DMS79 (cell line): Measurements from ENCODE around the gene WDR7.

Experiments used
- DNase-seq: peaks from one replicate; lab custom pipeline; 2025; lab: John Stamatoyannopoulos, UW

Gene WDR7

DNA sequence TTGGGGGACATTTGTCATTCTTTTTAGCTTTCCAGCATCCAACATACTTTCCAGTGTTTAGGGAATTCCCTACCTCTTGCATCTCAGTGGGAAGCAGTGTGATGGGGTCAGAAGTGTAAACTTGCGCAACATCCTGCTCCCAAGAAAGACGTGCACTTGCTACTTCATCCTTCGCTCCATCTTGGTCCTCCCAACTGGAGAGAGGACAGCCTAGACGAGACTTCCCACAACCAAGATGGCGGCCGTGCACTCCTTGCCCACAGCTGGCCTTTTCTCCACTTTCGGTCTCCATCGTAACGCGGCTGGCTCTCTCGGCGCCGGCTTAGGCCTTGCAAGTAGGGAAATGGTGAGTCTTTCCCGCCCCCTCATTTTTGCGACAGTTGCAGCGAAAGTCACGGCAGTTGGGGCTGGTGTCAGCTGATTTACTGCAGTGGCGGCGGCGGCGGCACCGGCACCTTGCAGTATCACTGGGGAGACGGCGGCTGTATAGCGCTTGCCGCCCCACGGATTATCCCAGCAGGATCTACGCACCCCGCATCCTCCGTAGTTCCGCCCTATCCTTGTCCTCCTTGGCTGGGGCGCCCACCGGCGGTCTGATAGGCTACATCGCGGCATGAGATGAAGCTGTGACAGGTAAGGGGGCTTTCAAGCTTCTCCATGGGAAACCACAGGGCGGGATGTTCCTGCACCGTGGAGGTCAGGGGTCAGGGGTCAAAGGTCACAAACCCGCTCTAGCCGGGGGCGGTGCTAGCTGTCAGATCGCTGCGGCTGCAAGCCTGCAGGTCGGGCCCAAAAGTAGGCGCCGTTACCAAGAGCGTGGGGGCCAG is at the start of gene WDR7:
Gene WDR7 (plus strand): TSS at position 416 of the 827 bp plus-strand sequence. CDS start 21,157 bp downstream, outside the sequence.
- peak; percentile 98 for DNase-seq

DNA sequence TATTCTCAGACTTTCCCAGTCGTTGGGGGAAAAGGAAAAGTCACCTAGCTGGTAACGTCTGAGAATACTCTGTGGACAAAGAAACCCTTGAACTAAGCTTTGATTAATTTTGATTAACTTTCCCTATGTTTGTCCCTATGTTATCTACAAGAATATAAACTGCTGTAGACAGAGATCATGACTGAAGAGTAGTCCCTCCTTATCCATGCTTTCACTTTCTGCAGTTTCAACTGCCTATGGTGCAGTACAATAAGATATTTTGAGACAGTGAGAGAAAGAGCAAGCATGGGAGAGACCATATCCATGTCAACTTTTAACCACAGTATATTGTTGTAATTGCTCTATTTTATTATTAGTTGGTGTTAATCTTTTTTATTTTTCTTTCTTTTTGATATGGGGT is 44.5 kb upstream of the WDR7 start:
- DNase-seq: no peak

DNA sequence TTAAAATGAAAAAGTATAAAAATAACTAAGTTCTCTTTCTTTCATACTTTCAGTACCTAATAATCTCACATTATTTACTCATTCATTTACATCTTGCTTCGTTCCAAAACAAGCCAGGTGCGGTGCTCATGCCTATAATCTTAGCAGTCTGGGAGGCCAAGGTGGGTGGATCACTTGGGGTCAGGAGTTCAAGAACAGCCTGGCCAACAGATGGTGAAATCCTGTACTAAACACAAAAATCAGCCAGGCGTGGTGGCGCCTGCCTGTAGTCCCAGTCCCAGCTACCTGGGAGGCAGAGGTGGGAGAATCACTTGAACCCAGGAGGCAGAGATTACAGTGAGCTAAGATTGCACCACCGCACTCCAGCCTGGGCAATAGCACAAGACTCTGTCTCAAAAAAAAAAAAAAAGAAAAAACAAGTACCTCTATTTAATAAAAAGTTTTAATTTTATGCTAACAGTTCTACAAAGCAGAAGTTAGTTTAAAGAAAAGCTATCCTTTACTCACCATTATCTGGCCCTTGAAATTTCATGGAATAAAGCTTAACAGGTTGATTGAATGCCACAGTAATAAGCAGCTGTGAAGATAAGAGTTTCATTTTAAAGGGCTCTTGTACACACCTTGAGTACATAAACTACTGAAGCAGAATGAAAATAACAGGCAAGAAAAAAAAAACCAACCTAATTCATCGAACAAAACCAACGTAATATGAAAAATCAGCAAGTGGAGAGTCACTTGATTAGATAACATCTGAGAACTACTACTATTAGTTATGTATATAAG is 35.2 kb upstream of the WDR7 start:
- peak; percentile 94 for DNase-seq

DNA sequence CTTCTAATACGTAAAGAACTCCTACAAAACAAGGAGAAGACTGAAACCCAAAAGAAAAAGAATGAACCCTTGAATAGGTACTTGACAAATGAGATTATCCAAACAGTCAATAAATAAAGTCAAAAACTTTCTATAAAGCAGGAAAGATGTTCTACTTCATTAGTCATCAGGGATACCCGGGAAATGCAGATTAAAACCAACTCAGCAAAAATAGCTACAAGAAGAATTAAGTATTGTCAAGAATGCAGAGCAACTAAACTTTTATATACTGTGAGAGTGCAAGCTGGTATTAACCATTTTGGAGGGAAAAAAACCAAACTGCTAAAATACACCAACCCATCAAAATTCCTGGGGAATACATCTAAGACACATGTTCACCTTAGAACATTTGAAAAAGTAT is 23.2 kb upstream of the WDR7 start:
- no peak for DNase-seq

DNA sequence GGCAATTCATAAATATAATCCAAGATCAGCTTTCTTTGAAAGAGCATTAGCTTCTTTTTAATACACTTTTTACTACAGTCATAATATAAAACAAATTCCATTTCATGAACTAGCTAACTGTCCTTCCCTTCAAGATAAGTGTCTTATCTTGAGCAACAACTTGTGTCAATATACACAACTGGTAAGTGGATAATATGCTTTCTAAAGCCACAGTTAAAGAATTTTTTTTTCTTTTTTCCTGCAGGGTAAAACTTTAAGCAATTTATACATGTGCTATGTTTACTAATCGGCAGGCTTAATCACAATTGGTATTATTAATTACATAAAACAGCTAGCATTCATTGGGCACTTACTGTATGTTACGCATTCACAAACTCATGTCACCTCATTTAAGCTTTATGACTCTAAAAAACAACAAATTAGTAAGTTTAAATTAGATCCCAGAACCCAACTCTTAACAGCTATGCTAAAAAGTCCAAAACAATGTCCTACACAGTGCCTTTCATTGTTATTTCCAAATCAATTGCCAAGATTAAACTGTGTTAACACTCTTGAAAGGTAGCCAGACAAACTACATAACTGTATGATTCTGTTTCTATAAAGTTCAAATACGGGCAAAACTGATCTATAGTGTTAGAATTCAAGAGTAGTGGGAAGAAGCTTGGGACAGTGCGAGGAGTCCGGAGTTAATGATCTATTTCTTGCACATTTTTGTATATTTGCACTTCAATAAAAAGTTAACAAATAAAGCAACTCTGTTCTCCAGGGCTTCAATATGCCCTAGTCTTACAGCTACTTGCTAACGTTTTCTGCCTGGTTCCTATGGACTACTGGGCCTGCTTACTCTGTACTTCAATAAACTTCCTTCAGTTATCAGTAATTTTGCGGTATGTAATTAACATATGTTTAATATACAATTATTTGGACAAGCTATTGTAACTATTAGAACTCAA is 18.8 kb upstream of the WDR7 start:
- DNase-seq: no peak

DNA sequence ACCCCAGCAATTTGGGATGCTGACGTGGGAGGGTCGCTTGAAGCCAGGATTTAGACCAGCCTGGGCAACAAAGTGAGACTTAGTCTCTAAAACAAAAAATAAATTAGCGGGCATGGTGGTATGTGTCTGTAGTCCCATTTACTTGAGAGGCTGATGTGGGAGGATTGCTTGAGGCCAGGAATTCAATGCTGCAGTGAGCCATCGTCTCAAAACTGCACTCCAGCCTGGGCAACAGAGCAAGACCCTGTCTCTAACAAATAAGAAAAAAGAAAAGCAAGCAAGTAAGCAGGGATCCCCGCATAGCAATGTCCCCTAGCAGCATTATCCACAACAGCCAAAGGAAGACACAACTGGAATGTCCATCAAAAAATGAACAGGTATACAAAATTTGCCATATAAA is 16.2 kb upstream of the WDR7 start:
- no peak for DNase-seq

DNA sequence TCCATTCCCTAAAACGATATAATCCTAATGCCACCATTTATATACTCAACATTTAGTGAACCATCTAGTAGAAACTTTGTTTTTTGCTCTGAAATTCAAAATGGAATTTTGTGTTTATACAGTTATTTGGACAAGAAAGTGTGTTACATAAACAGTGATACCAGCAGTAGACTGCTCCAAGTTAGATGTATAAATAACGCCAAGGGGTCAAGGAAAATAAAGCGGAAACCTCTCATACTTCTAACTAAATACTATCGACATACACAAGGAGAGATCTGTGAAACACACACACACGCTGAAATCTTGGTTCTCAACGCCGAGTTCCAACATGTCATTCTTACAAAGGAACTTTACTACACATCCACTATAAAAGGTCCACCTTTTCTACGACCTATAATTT is 14.0 kb upstream of the WDR7 start:
- DNase-seq: no peak

DNA sequence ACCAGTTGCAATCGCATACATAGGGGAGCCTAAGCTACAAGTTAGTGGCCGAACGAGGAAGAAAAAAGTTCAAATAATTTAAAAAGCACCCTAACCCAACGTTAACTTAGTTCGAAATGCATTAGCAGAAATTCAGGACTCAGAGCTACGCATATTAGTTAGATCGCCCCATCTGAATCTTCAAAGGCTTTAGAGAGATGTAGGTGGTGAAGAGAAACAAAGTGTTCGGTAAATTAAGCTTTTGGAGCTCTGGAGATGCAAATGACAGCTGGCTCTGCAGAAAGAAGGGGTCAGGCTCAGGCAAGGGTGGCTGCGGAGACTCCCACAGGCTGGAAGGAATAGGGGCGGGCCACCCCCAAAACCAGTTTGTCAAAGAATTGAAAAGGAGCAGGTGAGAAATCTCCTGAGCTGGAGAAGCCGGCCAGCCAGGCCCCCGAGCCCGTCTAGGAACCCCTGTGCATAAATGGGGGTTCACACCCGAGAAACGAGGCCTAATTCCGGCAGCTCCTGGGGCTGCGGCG is 13.4 kb upstream of the WDR7 start:
- no peak for DNase-seq

DNA sequence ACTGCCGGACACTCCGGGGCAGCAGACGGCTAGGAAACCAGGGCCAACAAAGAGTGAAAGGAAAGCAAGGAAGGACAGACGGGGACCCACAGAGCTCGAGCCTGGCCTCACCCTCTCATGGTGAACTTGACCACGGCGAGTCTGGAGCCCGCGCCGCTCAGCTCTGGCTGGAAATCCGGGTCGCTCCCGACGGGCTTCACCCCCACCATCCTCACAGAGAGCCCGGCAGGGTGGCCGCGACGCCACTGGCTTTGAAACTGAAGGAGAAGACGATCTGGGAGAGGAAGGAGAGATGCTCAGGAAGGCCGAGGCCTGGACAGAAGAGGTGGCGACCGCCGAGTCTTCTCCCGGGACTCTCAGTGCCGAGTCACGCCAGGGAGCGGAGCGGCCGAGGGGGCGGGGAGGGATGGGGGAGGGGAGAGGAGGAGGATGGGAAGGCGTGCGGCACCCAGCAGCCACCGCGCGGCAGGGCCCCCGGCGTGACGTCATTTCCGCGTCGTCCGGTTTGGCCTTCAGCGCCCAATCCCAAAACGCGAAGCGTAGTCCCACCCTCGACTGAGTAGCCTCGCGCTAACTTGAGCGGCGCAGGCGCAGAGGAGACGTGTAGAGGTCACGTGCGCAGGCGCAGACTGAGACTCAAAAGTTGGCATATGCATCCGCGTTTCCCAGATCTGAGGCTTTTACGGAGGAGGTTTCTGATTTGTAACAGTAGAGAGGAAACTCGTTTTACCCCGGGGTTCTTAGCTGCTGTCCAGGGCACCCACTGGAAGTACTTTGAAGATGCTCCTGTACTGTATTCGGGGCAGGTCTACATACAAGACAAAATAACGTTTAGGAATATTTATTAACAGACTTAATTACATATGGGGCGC is 12.7 kb upstream of the WDR7 start, which contains the start of gene TXNL1:
Gene TXNL1 (minus strand): TSS at position 361 of the 872 bp plus-strand sequence. CDS start 152 bp downstream, at position 209.
- DNase-seq: peak; percentile 96

DNA sequence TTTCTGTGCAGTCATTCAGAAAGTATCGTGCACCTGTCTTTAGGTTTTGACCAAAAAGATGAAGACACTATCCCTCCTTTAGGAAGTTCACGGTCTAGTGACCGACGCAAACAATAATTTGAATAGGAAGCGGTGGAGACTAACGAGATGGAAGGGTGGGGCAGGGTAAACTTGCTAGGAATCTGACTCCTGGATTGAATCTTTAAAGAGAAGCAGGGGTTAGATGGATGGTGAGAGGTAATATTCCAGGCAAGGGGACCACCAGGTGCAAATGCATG is 12.1 kb upstream of the WDR7 start:
- peak; percentile 31 for DNase-seq

DNA sequence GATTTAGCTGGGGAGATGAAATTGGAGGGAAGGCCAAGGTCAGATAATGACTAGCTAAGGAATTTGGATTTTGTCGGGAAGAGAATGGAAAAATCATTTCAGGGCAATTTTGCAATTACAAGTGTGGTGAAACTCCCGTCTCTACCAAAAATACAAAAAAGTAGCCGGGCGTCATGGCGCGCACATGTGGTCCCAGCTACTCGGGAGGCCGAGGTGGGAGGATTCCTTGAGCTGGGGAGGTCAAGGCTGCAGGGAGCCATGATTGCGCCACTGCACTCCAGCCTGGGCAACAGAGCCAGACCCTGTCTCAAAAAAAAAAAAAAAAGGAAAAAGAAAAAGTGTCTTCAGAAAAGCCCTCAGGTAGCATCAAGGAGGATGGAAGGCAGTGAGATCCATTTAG is 11.6 kb upstream of the WDR7 start:
- DNase-seq: no peak

DNA sequence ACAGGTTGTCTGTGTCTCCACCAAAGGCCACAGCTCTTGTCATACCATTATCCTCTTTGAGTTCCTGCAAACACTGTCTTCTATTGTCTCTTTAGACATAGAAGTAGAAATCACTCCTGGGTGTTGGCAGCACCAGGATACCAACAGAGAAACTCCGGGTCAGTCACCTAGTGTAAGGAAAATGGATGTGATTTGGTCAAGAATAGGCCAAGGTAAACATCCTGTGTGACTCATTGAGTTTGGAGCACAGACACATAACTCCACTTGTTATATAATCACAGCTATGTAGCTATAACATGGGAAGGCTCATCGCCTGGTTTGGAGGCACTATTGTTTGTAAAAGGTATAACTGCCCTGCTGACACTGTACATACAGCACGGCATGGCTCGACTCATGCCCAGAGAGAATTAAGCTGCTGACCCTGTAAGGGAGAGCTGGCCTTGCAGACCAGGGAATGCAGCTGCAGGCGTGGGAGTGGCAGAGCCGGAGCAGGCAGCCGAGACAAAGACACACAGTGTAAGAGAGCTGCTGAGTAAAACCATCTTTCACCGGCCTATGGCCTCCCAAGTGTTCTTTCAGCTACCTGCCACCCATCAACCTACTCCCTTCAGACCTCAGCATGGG is 9.3 kb upstream of the WDR7 start:
- DNase-seq: no peak

DNA sequence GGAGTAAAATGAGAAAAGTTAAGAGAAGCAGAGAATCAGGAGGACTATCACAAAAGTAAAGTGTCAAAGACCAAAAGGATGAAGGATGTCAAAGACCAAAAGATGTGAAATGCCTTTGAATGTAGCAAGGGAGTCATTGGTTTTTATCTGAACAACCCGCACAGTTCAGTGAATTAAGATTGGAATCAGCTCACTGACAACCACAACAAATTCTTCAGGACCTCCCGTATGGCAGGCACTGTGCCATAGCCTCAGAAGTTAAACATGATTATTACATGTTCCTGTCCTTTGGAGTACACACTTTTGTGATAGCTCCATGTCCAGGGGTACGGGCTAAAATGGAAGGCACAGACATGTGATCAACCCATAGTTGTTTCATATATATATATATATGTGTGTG is 7.8 kb upstream of the WDR7 start:
- DNase-seq: no peak

DNA sequence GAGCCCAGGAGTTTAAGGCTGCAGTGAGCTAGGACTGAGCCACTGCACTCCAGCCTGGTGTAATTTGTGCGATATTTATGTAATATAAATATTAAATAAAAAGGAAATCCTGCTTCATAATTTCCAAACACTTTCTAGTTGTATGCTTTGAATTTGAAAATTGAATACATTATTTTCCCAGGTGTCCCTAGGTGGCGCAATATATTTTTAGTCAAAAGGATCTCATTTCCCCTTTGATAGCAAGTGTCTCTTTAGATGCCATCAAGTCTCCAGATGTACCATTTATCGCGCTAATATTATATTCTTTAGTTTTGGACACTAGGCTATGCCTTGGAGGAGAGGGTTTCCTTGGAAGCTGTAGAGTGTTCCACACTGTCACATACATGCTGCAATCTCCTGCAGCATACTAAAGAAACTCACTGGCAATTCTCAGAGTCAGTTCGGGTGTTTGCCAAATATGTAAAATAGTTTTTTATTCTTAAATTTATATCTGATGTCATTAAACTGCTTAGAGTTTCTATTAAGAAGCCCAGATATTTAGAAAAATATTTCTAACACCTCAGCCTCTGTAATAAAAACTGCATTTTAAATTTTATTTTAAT is 5.6 kb upstream of the WDR7 start:
- DNase-seq: no peak

DNA sequence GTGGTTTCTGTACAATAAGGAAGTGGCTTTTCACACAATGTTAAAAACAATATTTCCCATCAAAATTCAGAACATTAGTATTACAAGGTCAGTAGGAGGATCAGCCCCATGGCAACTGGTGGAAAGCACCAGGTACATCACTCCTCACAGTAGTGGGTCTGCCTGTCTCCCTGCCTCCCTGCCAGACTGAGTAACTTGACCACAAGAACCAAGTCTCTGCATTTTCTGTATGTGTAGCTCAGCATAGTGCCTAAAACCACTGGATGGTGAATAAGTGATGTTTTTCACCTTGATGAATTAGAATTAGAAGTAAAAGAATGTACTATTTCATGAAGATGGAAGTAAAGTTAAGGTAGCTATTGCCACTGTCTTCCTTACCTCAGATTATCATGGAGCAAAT is 4.1 kb upstream of the WDR7 start:
- no peak for DNase-seq

DNA sequence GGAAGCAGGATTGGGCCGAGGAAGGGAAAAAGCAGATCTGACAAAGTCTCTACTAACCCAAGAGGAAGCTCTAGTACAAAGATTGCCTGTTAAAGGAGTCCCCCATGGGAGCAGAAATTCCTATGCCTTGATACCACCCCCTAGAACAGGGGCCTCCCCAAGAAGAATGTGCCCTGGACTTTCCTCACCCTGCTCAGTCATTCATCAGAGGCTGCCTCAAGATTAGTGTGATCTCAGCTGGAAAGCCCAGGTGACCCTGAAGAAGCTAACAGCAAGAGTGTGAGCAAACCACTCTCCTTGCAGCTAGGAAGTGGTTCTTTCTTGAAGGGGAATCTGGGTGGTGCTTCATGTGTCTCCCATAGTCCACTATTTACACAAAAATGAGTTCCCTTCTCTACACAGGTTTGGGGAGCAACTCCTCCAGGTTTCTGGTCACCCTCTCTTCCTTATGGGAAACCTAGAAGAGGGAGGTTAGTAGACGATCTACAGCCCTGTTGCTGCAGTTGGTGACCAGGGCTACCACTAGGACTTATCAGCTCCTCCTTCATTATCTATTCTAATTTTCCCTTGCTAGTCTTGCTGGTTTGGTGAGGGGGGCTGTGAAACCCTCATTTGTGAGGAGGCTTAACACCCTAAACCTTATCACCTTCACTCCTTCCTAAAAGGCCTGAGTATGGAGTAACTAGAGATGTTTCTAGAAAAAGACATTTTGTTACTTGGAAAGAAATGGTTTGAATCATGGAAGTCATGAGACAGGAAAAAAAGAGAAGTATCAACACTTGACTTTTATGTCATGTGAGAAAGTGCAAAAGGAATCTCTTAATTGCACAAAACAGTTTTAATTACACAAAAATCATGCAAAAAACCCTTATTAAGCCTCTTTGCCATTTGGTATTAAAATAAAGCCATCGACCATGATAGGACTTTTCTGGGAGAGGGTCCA is 2.9 kb upstream of the WDR7 start:
- no peak for DNase-seq

DNA sequence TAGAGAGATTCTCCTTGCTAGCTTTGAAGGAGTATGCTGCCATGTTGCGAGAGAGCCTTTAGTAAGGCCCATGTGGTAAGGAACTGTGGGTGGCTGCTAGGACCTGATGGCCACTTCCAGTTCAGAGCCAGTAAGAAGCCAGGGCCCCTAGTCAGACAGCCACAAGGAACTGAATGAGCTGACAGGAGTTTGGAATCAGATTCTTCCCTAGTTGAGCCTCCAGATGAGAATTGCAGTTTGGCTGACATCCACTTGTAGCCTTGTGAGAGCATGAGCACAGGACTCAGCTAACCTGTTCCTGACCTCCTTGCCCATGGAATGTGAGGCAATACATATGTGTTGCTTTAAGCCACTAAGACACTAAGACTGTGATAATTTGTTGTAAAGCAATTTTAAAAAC is 1.2 kb upstream of the WDR7 start:
- no peak for DNase-seq

DNA sequence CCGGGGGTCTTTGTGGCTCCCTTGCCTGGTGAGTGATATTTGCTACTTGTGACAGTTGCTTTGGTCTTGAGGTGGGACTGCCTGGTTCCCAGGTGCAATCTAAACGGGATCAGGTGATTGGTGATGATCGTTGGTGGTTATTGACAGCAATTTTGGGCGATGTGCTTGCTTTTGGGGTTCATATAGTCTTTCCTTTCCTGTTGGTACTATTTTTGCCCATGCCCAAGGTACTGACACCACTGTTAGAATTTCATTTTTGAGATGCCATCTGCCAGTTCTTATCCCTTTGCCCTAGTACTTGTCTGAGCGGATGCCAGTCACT is 573 bp downstream of the WDR7 start:
- DNase-seq: no peak

DNA sequence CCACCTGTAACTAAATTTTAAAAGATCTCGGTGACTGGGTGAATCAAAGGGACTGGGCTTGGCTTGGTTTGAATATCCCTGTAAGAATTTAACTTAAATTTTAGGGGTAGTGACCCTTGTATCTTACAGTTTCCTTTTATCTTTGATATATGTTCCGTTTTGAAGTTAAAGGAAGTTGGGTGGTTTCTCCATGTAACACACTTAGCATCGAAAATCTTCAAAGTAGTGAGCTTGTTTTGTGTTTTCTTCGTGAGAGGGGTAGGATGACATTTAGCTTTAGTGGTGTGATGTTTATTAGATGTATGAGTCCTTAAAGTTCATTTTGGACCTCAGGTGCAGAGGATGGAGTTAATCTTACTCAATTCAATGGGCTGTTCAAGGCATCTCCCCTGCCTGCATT is 1.6 kb downstream of the WDR7 start:
- DNase-seq: no peak
